Measurements from ENCODE around the gene ABI1. TPM values are rescaled to one million over a fixed set of nuclear protein-coding genes. Genes with fewer than 3 reads are reported as not detected.

ABI1 gene
- total and polyA plus RNA-seq, 2 donors (not counting 3 experiments of a cell fraction or from before 2014, with no cell fraction given) = 58.8 to 59.1 TPM

DNA sequence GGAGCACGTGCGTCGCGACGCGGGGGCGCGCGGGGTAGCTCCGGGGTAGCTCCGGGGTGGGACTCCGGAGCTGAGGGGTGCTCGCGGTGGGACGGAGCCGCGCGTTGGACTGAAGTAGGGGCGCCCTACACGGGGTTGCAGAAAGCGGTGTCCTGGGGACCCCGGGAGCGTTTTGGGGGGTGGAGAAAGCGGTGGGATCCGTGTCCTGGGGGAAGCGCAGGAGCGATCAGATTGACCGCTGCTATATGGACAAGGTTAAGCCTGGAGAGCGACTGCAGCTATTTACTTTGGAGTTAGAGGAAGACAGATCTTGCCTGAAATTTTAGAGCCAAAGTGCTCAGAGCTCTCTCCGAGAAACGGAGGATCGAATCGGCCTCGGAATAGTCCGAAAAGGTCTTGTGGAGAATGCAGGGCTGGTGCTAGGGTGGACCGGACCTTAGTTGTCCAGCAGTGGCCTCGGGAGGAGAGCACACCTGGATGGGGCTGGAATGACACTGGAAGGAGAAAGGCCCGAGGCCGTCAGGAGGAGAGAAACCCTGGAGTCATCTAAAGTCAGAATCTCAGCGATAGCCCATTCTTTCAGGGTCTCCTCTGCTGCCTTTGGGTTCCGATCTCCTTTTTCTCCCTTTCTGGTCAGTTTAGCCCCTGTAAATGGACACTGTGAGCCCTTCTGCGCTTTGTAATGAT lies 162.7 kb downstream of the ABI1 start:
- Histone ChIP-seq H3K9me3 (replicated peaks; ENCODE audit: control insufficient read depth, insufficient read depth, low read length) (no peaks in the 10 kb centered on the region), H3K4me3 (replicated peaks in 1 of 3; ENCODE audit: insufficient read depth in 1 of 3, low read depth in 1 of 3, low read length in 3 of 3) (peak overlapping the region; percentile 64 to 91 (median 89)), H4K20me1 (replicated peaks; ENCODE audit: control insufficient read depth, extremely low read depth, insufficient read depth, low read length) (no peaks in the 10 kb centered on the region), H3K79me2 (ENCODE audit: control insufficient read depth, insufficient read depth, low read length) (peaks cover 53% of the 10 kb centered on the region), H3K27me3 (ENCODE audit: control insufficient read depth in 2 of 2, insufficient read depth in 2 of 2, low read length in 2 of 2) (no peaks in the 10 kb centered on the region), H3K4me1 (ENCODE audit: control insufficient read depth, extremely low read depth, insufficient read depth, low read length) (peaks cover 10% of the 10 kb centered on the region), H3K4me2 (ENCODE audit: insufficient read depth, low read length) (peak overlapping the region; percentile 96), H3K9ac (replicated peaks; ENCODE audit: extremely low read depth, insufficient read depth, low read length) (peak overlapping the region; percentile 66), H2AFZ (ENCODE audit: low read depth, low read length) (peak overlapping the region; percentile 88), H3K9me1 (replicated peaks; ENCODE audit: control insufficient read depth, extremely low read depth, insufficient read depth, low read length) (no peaks in the 10 kb centered on the region), H3K27ac (ENCODE audit: insufficient read depth, low read depth, low read length) (peak overlapping the region; percentile 55), H3K36me3 (ENCODE audit: control insufficient read depth in 2 of 2, extremely low read depth in 1 of 2, insufficient read depth in 2 of 2, low read length in 2 of 2) (no peaks in the 10 kb centered on the region)
- FAIRE-seq (peak; percentile 62), DNase-seq (ENCODE audit: low read depth, low spot score) (peak; percentile 10)
- CTCF ChIA-PET = interaction anchor here (1.1 to 1.5 kb wide), 2 partner anchors 28 to 163 kb away, joined by 4 read pairs; partner anchors contain the start of gene ABI1
- TF ChIP-seq MYC (IDR thresholded peaks at IDR 0.05; ENCODE audit: low read depth, low read length) = no peak
- dilution Hi-C loops (cut with MboI; ENCODE audit: extremely low pct_ligation_motif_present, low sequenced_read_pairs) (no loop called here), intact Hi-C loops (cut with micrococcal nuclease) (loop anchor here (1.0 to 5.0 kb wide), 2 partner anchors 162 to 544 kb away; partner anchors contain the start of genes ABI1 and ACBD5)
- POLR2A ChIA-PET = no interaction called here
- no TSS peak for BruUV-seq (replicated peaks)

- Histone ChIP-seq H3K27me3 (ENCODE audit: control insufficient read depth in 2 of 2, insufficient read depth in 2 of 2, low read length in 2 of 2) (no peaks in the 10 kb centered on the region), H3K4me1 (ENCODE audit: control insufficient read depth, extremely low read depth, insufficient read depth, low read length) (peaks cover 10% of the 10 kb centered on the region), H3K9me1 (replicated peaks; ENCODE audit: control insufficient read depth, extremely low read depth, insufficient read depth, low read length) (no peaks in the 10 kb centered on the region), H3K36me3 (ENCODE audit: control insufficient read depth in 2 of 2, extremely low read depth in 1 of 2, insufficient read depth in 2 of 2, low read length in 2 of 2) (no peaks in the 10 kb centered on the region), H3K4me2 (ENCODE audit: insufficient read depth, low read length) (peak within 1 kb of the TSS; percentile 96), H3K9ac (replicated peaks; ENCODE audit: extremely low read depth, insufficient read depth, low read length) (peak within 1 kb of the TSS; percentile 66), H3K79me2 (ENCODE audit: control insufficient read depth, insufficient read depth, low read length) (peaks cover 46% of the 10 kb centered on the region), H2AFZ (ENCODE audit: low read depth, low read length) (peak within 1 kb of the TSS; percentile 88), H3K27ac (ENCODE audit: insufficient read depth, low read depth, low read length) (peak within 1 kb of the TSS; percentile 55), H3K9me3 (replicated peaks; ENCODE audit: control insufficient read depth, insufficient read depth, low read length) (no peaks in the 10 kb centered on the region), H4K20me1 (replicated peaks; ENCODE audit: control insufficient read depth, extremely low read depth, insufficient read depth, low read length) (no peaks in the 10 kb centered on the region), H3K4me3 (replicated peaks in 1 of 3; ENCODE audit: insufficient read depth in 1 of 3, low read depth in 1 of 3, low read length in 3 of 3) (peak within 1 kb of the TSS; percentile 64 to 91 (median 89))
- dilution Hi-C loops (cut with MboI; ENCODE audit: extremely low pct_ligation_motif_present, low sequenced_read_pairs) = no loop called here
- TF ChIP-seq, protein P1, sequence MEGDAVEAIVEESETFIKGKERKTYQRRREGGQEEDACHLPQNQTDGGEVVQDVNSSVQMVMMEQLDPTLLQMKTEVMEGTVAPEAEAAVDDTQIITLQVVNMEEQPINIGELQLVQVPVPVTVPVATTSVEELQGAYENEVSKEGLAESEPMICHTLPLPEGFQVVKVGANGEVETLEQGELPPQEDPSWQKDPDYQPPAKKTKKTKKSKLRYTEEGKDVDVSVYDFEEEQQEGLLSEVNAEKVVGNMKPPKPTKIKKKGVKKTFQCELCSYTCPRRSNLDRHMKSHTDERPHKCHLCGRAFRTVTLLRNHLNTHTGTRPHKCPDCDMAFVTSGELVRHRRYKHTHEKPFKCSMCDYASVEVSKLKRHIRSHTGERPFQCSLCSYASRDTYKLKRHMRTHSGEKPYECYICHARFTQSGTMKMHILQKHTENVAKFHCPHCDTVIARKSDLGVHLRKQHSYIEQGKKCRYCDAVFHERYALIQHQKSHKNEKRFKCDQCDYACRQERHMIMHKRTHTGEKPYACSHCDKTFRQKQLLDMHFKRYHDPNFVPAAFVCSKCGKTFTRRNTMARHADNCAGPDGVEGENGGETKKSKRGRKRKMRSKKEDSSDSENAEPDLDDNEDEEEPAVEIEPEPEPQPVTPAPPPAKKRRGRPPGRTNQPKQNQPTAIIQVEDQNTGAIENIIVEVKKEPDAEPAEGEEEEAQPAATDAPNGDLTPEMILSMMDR (IDR thresholded peaks at IDR 0.05; ENCODE audit: extremely low read depth in 1 of 2, insufficient read depth in 1 of 2, low read depth in 1 of 2, low read length in 2 of 2) = no peak
- peak; percentile 64 for TF ChIP-seq MAX (IDR thresholded peaks at IDR 0.05; ENCODE audit: insufficient read depth, insufficient read length)
- TF ChIP-seq POLR2A (IDR thresholded peaks at IDR 0.05; ENCODE audit: low read depth, low read length) = peak; percentile 84
- peak; percentile 18 for TF ChIP-seq MYC (IDR thresholded peaks at IDR 0.05; ENCODE audit: low read depth, low read length)
- no peak for TF ChIP-seq JUN (IDR thresholded peaks at IDR 0.05; ENCODE audit: borderline replicate concordance, insufficient read depth, insufficient read length, low read depth)
- peak; percentile 95 for TF ChIP-seq POLR2AphosphoS5 (IDR thresholded peaks at IDR 0.05; ENCODE audit: insufficient read depth, low read depth, low read length)
- ChIA-PET POLR2A (no interaction called here), CTCF (interaction anchor here (1.1 to 1.5 kb wide), 2 partner anchors 29 to 164 kb away, joined by 4 read pairs; partner anchors contain the start of gene ABI1)
- DNase-seq (ENCODE audit: low read depth, low spot score) (peak; percentile 69), FAIRE-seq (peak; percentile 79)
- BruUV-seq (replicated peaks) = TSS peak; percentile 87
- intact Hi-C loops (cut with micrococcal nuclease) = loop anchor here (1.0 to 5.0 kb wide), 2 partner anchors 163 to 545 kb away; partner anchors contain the start of genes ABI1 and ACBD5
These were observed 163.4 kb downstream of the ABI1 start, which contains the start of gene PDSS1 for GRCh38 chr10:26697163-26697921. PDSS1 (plus strand) TSS chr10:26697701; CDS start chr10:26697712, 11 bp downstream.
